K562 (cell line): ENCODE results near the gene PIP4K2A. TPM values are rescaled to one million over a fixed set of nuclear protein-coding genes. Genes with fewer than 3 reads are reported as not detected.
A peak's percentile ranks its signal among the peaks of the same experiment; 100 is the strongest.
"Not testable (repeated sequence)": the region's sequence is repeated elsewhere in the genome, so short reads cannot be mapped to it uniquely, and the experiment has no call there.

Source experiments
- ATF1 ChIP-seq, 2 experiments: fragments of 450-650 bp in 1 of 2; IDR thresholded peaks; 2 replicates each; pipeline ENCODE4 v1.6.1; 2016; ENCODE audit warnings: missing compliant biosample characterization in 1 of 2, missing genetic modification characterization in 1 of 2
- ATF7 ChIP-seq: fragments of 450-650 bp; IDR thresholded peaks from 2 replicates; pipeline ENCODE4 v1.7.1; 2014; ENCODE audit warnings: mild to moderate bottlenecking, moderate library complexity
- CREB3L1 ChIP-seq: fragments of 450-650 bp; IDR thresholded peaks from 2 replicates; pipeline ENCODE4 v1.6.1; 2014; ENCODE audit warnings: low read depth, mild to moderate bottlenecking, moderate library complexity, borderline replicate concordance
- EGR1 ChIP-seq: fragments of 450-650 bp; conservative IDR thresholded peaks from 2 replicates; pipeline ENCODE4 v1.6.1; 2017; ENCODE audit warnings: mild to moderate bottlenecking
- FOXK2 ChIP-seq, 2 experiments: fragments of 450-650 bp; IDR thresholded peaks in 1 of 2; conservative IDR thresholded peaks in 1 of 2; 2 replicates each; pipeline ENCODE4 v1.6.1; 2016; ENCODE audit warnings: low read depth in 2 of 2, mild to moderate bottlenecking in 1 of 2
- NCOR1 ChIP-seq: fragments of 450-650 bp; IDR thresholded peaks from 2 replicates; pipeline ENCODE4 v1.6.1; 2016; ENCODE audit warnings: mild to moderate bottlenecking, moderate library complexity
- NFRKB ChIP-seq: fragments of 450-650 bp; IDR thresholded peaks from 2 replicates; pipeline ENCODE4 v1.6.1; 2016; ENCODE audit warnings: low read depth
- NR2C2 ChIP-seq, 2 experiments: fragments of 200-800 bp in 1 of 2; sonication (Bioruptor generic) in 1 of 2; sonication (generic) in 1 of 2; formaldehyde crosslinking in 1 of 2; IDR thresholded peaks; 2 replicates each; pipeline versions ENCODE4 v1.6.1 to v1.8.0; 2016 to 2022; ENCODE audit warnings: mild to moderate bottlenecking in 1 of 2, missing compliant biosample characterization in 1 of 2, missing genetic modification characterization in 1 of 2, missing genetic modification reagents in 1 of 2
- PHF8 ChIP-seq: fragments of 200-600 bp; sonication (generic); IDR thresholded peaks from 2 replicates; pipeline ENCODE4 v1.6.1; 2012; ENCODE audit warnings: mixed run types, mild to moderate bottlenecking, inconsistent platforms, low read length, moderate library complexity, borderline replicate concordance
- RNF2 ChIP-seq: sonication (generic); IDR thresholded peaks from 2 replicates; pipeline ENCODE4 v1.6.1; 2016
- SOX6 ChIP-seq: fragments of 450-650 bp; IDR thresholded peaks from 2 replicates; pipeline ENCODE4 v1.6.1; 2014; ENCODE audit warnings: mild to moderate bottlenecking
- SP1 ChIP-seq: sonication (generic); formaldehyde crosslinking; IDR thresholded peaks from 2 replicates; pipeline ENCODE4 v1.8.1; 2022; ENCODE audit warnings: mild to moderate bottlenecking, missing genetic modification reagents
- SPI1 ChIP-seq: IDR thresholded peaks from 2 replicates; pipeline ENCODE4 v1.6.1; 2011; ENCODE audit warnings: low read depth, low read length, control low read depth, borderline replicate concordance
- SUPT5H ChIP-seq: fragments of 450-650 bp; IDR thresholded peaks from 2 replicates; pipeline ENCODE4 v1.6.1; 2016
- TCF7 ChIP-seq: sonication (generic); IDR thresholded peaks from 2 replicates; pipeline ENCODE4 v1.6.1; 2016; ENCODE audit warnings: antibody characterized with exemption, borderline replicate concordance
- TEAD4 ChIP-seq, 2 experiments: sonication (generic) in 1 of 2; formaldehyde crosslinking in 1 of 2; IDR thresholded peaks; 2 replicates each; pipeline versions ENCODE4 v1.6.1 to v1.8.0; 2012 to 2022; ENCODE audit warnings: borderline replicate concordance in 1 of 2, inconsistent platforms in 1 of 2, low read length in 1 of 2, mild to moderate bottlenecking in 1 of 2, missing genetic modification reagents in 1 of 2
- TRIM28 ChIP-seq: fragments of 450-650 bp; IDR thresholded peaks from 2 replicates; pipeline ENCODE4 v1.6.1; 2017
- ZNF592 ChIP-seq: fragments of 450-650 bp; IDR thresholded peaks from 2 replicates; pipeline ENCODE4 v1.6.1; 2017; ENCODE audit warnings: antibody characterized with exemption, mild to moderate bottlenecking
- ZNF76 ChIP-seq: fragments of 250-450 bp; sonication (Bioruptor Pico); IDR thresholded peaks from 2 replicates; pipeline ENCODE4 v1.4.0; 2020; ENCODE audit warnings: mild to moderate bottlenecking, moderate library complexity, borderline replicate concordance
- polyA plus RNA-seq, 8 experiments: library from polyadenylated mRNA; depleted of rRNA in 4 of 8; stranded (reverse) in 5 of 8; unstranded in 3 of 8; fragments of >200 nt; fragmentation: Nextera tagmentation in 2 of 8; fragmentation: Illumina TruSeq in 1 of 8; extraction: Ambion mirVana in 2 of 8; extraction: Trizol in 1 of 8; gene quantifications; 2 replicates each; pipeline versions ENCODE4 v1.2.1 to v1.2.3, GENCODE V29; 2011 to 2014; ENCODE audit warnings: inconsistent platforms in 1 of 8, missing spikeins in 1 of 8
- total RNA-seq, 7 experiments: library from RNA; depleted of rRNA in 6 of 7; stranded (reverse); fragments of >200 nt in 6 of 7; fragmentation: Illumina TruSeq in 2 of 7; extraction: Trizol in 2 of 7; gene quantifications; 2 replicates each; pipeline versions ENCODE4 v1.2.1 to v1.2.3, GENCODE V29; 2011 to 2021; ENCODE audit warnings: low replicate concordance in 1 of 7

PIP4K2A gene
- total and polyA plus RNA-seq, 9 of the 15 experiments (the other 6 are each of a cell fraction or from before 2014, with no cell fraction given), result 35.6 to 117 (median 71.9) TPM

GRCh38 chr10:22513483-22514413, 200.6 kb downstream of the PIP4K2A start (continued):
- TF ChIP-seq PHF8 (peak; percentile 35; the same call in 1 of the 2 replicates), TEAD4 (IDR thresholded peaks at IDR 0.05; ENCODE audit: low read length) (peak; percentile 25; the same call in 1 of the 2 replicates), TCF7 (0 out of 2 replicates have a peak, but pooled peaks have one; percentile 3), SOX6 (peak; percentile 68), ATF7 (peak; percentile 52; the same call in 1 of the 2 replicates), NR2C2 (tag; IDR thresholded peaks at IDR 0.05) (peak; percentile 39; the same call in 1 of the 2 replicates), EGR1 (peak; percentile 84), TRIM28 (0 out of 2 replicates have a peak, but pooled peaks have one; percentile 42), CREB3L1 (0 out of 2 replicates have a peak, but pooled peaks have one; percentile 33), SPI1 (peak; percentile 34; the same call in 1 of the 2 replicates), ATF1 (tag; IDR thresholded peaks at IDR 0.05) (peak; percentile 25; the same call in 1 of the 2 replicates), NFRKB (peak; percentile 86), RNF2 (peak; percentile 29; the same call in 1 of the 2 replicates), ZNF76 (CRISPR knock-in tag) (0 out of 2 replicates have a peak, but pooled peaks have one; percentile 7), ZNF592 (0 out of 2 replicates have a peak, but pooled peaks have one; percentile 31), NCOR1 (peak; percentile 27; the same call in 1 of the 2 replicates), SUPT5H (peak; percentile 67), FOXK2 (conservative IDR thresholded peaks at IDR 0.05 in 1 of 2, IDR thresholded peaks at IDR 0.05 in 1 of 2; ENCODE audit: low read depth in 2 of 2) (peak; percentile 96 to 97), SP1 (CRISPR knock-in tag) (peak; percentile 56; the same call in 1 of the 2 replicates)
- not testable (repeated sequence) for TF ChIP-seq TEAD4 (CRISPR knock-in tag; IDR thresholded peaks at IDR 0.05; ENCODE audit: borderline replicate concordance); NR2C2 (CRISPR knock-in tag; IDR thresholded peaks at IDR 0.05); ATF1 (CRISPR knock-in tag; IDR thresholded peaks at IDR 0.05)
